A549 treated with DMSO at 1 μM for 4 hours (cell line): ENCODE measurements around the gene OTUD5. TPM values are rescaled to one million over a fixed set of nuclear protein-coding genes. Genes with fewer than 3 reads are reported as not detected.

ENCODE experiments used
- total RNA-seq: library from RNA; stranded (reverse); fragments of 200-300 nt; extraction: Qiagen RNA extraction; gene quantifications from 5 replicates; pipeline ENCODE4 v1.2.3, GENCODE V29; 2022; ENCODE audit warnings: low read depth

Gene OTUD5
- 56.9 to 67.2 TPM (median 63.1 TPM) in 5 replicates for total RNA-seq

GRCh38 chrX:48957477-48957826, at the start of gene OTUD5:
OTUD5 (minus strand) TSS chrX:48957607; CDS start chrX:48957570, 37 bp downstream.

GRCh38 chrX:49002091-49002935, 44.9 kb upstream of the OTUD5 start, which contains the start of gene GRIPAP1:
GRIPAP1 (minus strand) TSS chrX:49002264; CDS start chrX:49002229, 35 bp downstream.

GRCh38 chrX:48971249-48972219, 14.1 kb upstream of the OTUD5 start, which contains the start of gene KCND1:
KCND1 (minus strand) TSS chrX:48971844; CDS start chrX:48970271, 1,573 bp downstream.

GRCh38 chrX:48918643-48919340, 38.6 kb downstream of the OTUD5 start, which contains the start of gene PIM2:
PIM2 (minus strand) TSS chrX:48919024; CDS start chrX:48918834, 190 bp downstream.

GRCh38 chrX:48911412-48912182, 45.8 kb downstream of the OTUD5 start, which contains the start of gene SLC35A2:
SLC35A2 (minus strand) TSS chrX:48911646; CDS start chrX:48911636, 10 bp downstream.

GRCh38 chrX:48897625-48898306, 59.6 kb downstream of the OTUD5 start, which contains the start of the genes PQBP1 and TIMM17B:
PQBP1 (plus strand) TSS chrX:48897930; CDS start chrX:48898510, 580 bp downstream.
TIMM17B (minus strand) TSS chrX:48897768; CDS start chrX:48897749, 19 bp downstream.

Other genes with a start within 250 kb of the OTUD5 start
- gene GLOD5, start 195.9 kb downstream of the OTUD5 start, total RNA-seq = not detected in 5 replicates
- not detected in 5 replicates for gene GATA1, start 171.0 kb downstream of the OTUD5 start, total RNA-seq
- gene HDAC6, start 155.5 kb downstream of the OTUD5 start, total RNA-seq = 25.5 to 31.5 TPM (median 30.2 TPM) in 5 replicates
- gene ERAS, start 131.1 kb downstream of the OTUD5 start, total RNA-seq = 0.06 to 0.17 TPM (median 0.13 TPM) in 3 of 5 replicates, not detected in the others
- gene PCSK1N, start 122.0 kb downstream of the OTUD5 start, total RNA-seq = 12.5 to 45.5 TPM (median 39.5 TPM) in 5 replicates
- gene TIMM17B, start 59.8 kb downstream of the OTUD5 start, total RNA-seq = 84.7 to 110 TPM (median 97.3 TPM) in 5 replicates
- gene PQBP1, start 59.7 kb downstream of the OTUD5 start, total RNA-seq = 94.0 to 114 TPM (median 101 TPM) in 5 replicates
- gene SLC35A2, start 46.0 kb downstream of the OTUD5 start, total RNA-seq = 57.8 to 68.9 TPM (median 66.8 TPM) in 5 replicates
- 9.4 to 11.6 TPM (median 10.2 TPM) in 5 replicates for gene PIM2, start 38.6 kb downstream of the OTUD5 start, total RNA-seq
- 1.2 to 1.6 TPM (median 1.3 TPM) in 5 replicates for gene KCND1, start 14.2 kb upstream of the OTUD5 start, total RNA-seq
- gene GRIPAP1, start 44.7 kb upstream of the OTUD5 start, total RNA-seq = 15.1 to 24.5 TPM (median 22.6 TPM) in 5 replicates
- 49.6 to 63.0 TPM (median 61.3 TPM) in 5 replicates for gene TFE3, start 85.8 kb upstream of the OTUD5 start, total RNA-seq
- gene CCDC120, start 101.4 kb upstream of the OTUD5 start, total RNA-seq = 2.7 to 4.6 TPM (median 3.9 TPM) in 5 replicates
- 38.4 to 47.1 TPM (median 41.9 TPM) in 5 replicates for gene PRAF2, start 116.4 kb upstream of the OTUD5 start, total RNA-seq
- gene WDR45, start 122.3 kb upstream of the OTUD5 start, total RNA-seq = 52.8 to 63.0 TPM (median 58.4 TPM) in 5 replicates
- 21.5 to 26.5 TPM (median 24.5 TPM) in 5 replicates for gene GPKOW, start 166.1 kb upstream of the OTUD5 start, total RNA-seq
- gene MAGIX, start 205.2 kb upstream of the OTUD5 start, total RNA-seq = 1.8 to 3.5 TPM (median 3.0 TPM) in 5 replicates
- 328 to 431 TPM (median 410 TPM) in 5 replicates for gene PLP2, start 214.3 kb upstream of the OTUD5 start, total RNA-seq
- gene PRICKLE3, start 228.8 kb upstream of the OTUD5 start, total RNA-seq = 17.1 to 22.4 TPM (median 20.3 TPM) in 5 replicates
- gene SYP, start 242.6 kb upstream of the OTUD5 start, total RNA-seq = 2.6 to 3.4 TPM (median 3.1 TPM) in 5 replicates